DOHH2 (cell line): Measurements from ENCODE around the gene ARPC1B.

Source experiments
- H3F3A ChIP-seq: fragments of 200-600 bp; sonication (generic), shearing (Covaris generic); 2 replicates; pipeline ENCODE4 v1.6.0; 2016; ENCODE audit warnings: antibody characterized with exemption, mild to moderate bottlenecking; ENCODE audit not compliant: control insufficient read depth, insufficient read depth
- H3K27ac ChIP-seq: fragments of 200-600 bp; sonication (generic); 2 replicates; pipeline ENCODE4 v1.5.1; 2014; ENCODE audit warnings: low read depth, mild to moderate bottlenecking, low read length, moderate library complexity
- H3K27me3 ChIP-seq: fragments of 200-600 bp; sonication (generic); 2 replicates; pipeline ENCODE4 v1.6.1; 2014; ENCODE audit warnings: mild to moderate bottlenecking, low read length, mixed read lengths; ENCODE audit not compliant: control insufficient read depth
- H3K36me3 ChIP-seq: fragments of 200-600 bp; sonication (generic); 2 replicates; pipeline ENCODE4 v1.6.1; 2014; ENCODE audit warnings: mild to moderate bottlenecking, low read length, moderate library complexity, mixed read lengths; ENCODE audit not compliant: control insufficient read depth
- H3K4me1 ChIP-seq: fragments of 200-600 bp; sonication (generic); 2 replicates; pipeline ENCODE4 v1.6.1; 2014; ENCODE audit warnings: mild to moderate bottlenecking, low read length, mixed read lengths; ENCODE audit not compliant: control insufficient read depth
- H3K4me2 ChIP-seq: fragments of 200-600 bp; sonication (generic); 2 replicates; pipeline ENCODE4 v1.6.0; 2014; ENCODE audit warnings: mild to moderate bottlenecking, low read length, moderate library complexity
- H3K4me3 ChIP-seq: fragments of 200-600 bp; sonication (generic); 2 replicates; pipeline ENCODE4 v1.5.1; 2014; ENCODE audit warnings: mild to moderate bottlenecking, low read length, mixed read lengths
- H3K79me2 ChIP-seq: fragments of 200-600 bp; sonication (generic); 2 replicates; pipeline ENCODE4 v1.6.1; 2014; ENCODE audit warnings: mild to moderate bottlenecking, low read length, mixed read lengths; ENCODE audit not compliant: control insufficient read depth
- H3K9me2 ChIP-seq: fragments of 200-600 bp; sonication (generic); replicated peaks from 2 replicates; pipeline ENCODE4 v1.6.1; 2014; ENCODE audit warnings: mild to moderate bottlenecking, low read length, mixed read lengths; ENCODE audit not compliant: control insufficient read depth
- H3K9me3 ChIP-seq: fragments of 200-600 bp; sonication (generic); 2 replicates; pipeline ENCODE4 v1.6.1; 2014; ENCODE audit warnings: antibody characterized with exemption, low read length, mixed read lengths; ENCODE audit not compliant: control insufficient read depth, insufficient read depth
- H4K20me1 ChIP-seq: fragments of 200-600 bp; sonication (generic); 2 replicates; pipeline ENCODE4 v1.6.0; 2014; ENCODE audit warnings: low read depth, mild to moderate bottlenecking, antibody characterized with exemption, low read length, moderate library complexity; ENCODE audit not compliant: control insufficient read depth, insufficient read depth
- EZH2phosphoT487 ChIP-seq: fragments of 200-600 bp; sonication (generic); IDR thresholded peaks from 2 replicates; pipeline ENCODE4 v1.6.1; 2017; ENCODE audit warnings: borderline replicate concordance, mild to moderate bottlenecking, antibody characterized with exemption, low read length, moderate library complexity, mixed read lengths
- TF ChIP-seq, protein P1 (sequence below): fragments of 200-600 bp; sonication (generic); IDR thresholded peaks from one replicate; pipeline ENCODE4 v1.5.1; 2014; ENCODE audit warnings: antibody characterized with exemption, mild to moderate bottlenecking, low read depth, low read length; ENCODE audit not compliant: poor library complexity, severe bottlenecking

ARPC1B gene

GRCh38 chr7:99380823-99381663 is 6.5 kb downstream of the ARPC1B start:
- Histone ChIP-seq H3K4me3 (peak overlapping the region; percentile 74), H3K4me2 (peak overlapping the region; percentile 91), H3K27ac (peak overlapping the region; percentile 93)

DNA sequence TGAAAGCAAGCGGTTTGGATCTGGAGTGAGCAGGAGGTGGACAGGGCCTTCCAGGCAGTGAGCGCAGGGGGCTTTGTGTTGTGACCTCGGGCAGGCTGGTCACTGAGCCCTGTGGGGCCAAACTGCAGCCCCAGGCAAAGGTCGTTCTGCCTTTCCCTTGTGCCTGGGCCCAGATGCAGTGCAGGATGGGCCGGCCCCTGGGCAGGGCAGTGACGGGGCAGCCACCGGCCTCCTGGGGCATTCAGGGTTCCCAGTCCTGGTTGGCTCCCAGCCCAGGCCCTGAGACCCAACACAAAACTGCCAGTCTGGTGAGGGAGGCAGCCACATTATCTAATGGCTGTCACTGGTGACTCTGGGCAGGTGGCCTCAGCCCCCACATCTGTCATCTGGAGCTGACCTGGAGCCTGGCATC is 7.1 kb downstream of the ARPC1B start:
- no peaks in the 10 kb centered on the region for H3K27me3 ChIP-seq
- H3K9me2 ChIP-seq, result no peaks in the 10 kb centered on the region
- H3F3A ChIP-seq, result peaks cover 35% of the 10 kb centered on the region
- H3K4me2 ChIP-seq, result peak overlapping the region; percentile 91
- no peaks in the 10 kb centered on the region for H4K20me1 ChIP-seq
- H3K27ac ChIP-seq, result peak overlapping the region; percentile 93
- H3K4me1 ChIP-seq, result peaks cover 74% of the 10 kb centered on the region
- H3K9me3 ChIP-seq, result no peaks in the 10 kb centered on the region
- H3K4me3 ChIP-seq, result peak overlapping the region; percentile 74
- TF ChIP-seq, protein P1, sequence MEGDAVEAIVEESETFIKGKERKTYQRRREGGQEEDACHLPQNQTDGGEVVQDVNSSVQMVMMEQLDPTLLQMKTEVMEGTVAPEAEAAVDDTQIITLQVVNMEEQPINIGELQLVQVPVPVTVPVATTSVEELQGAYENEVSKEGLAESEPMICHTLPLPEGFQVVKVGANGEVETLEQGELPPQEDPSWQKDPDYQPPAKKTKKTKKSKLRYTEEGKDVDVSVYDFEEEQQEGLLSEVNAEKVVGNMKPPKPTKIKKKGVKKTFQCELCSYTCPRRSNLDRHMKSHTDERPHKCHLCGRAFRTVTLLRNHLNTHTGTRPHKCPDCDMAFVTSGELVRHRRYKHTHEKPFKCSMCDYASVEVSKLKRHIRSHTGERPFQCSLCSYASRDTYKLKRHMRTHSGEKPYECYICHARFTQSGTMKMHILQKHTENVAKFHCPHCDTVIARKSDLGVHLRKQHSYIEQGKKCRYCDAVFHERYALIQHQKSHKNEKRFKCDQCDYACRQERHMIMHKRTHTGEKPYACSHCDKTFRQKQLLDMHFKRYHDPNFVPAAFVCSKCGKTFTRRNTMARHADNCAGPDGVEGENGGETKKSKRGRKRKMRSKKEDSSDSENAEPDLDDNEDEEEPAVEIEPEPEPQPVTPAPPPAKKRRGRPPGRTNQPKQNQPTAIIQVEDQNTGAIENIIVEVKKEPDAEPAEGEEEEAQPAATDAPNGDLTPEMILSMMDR, result no peak
- no peak for TF ChIP-seq EZH2phosphoT487
- peaks cover 68% of the 10 kb centered on the region for H3K79me2 ChIP-seq
- peaks cover 64% of the 10 kb centered on the region for H3K36me3 ChIP-seq

More at GRCh38 chr7:99380823-99381663, 6.5 kb downstream of the ARPC1B start:
- Histone ChIP-seq H4K20me1 (0 out of 2 replicates have a peak, but pooled peaks cover 2% of the 10 kb centered on the region), H3F3A (peaks cover 39% of the 10 kb centered on the region), H3K36me3 (peaks cover 64% of the 10 kb centered on the region), H3K9me2 (no peaks in the 10 kb centered on the region), H3K79me2 (peaks cover 74% of the 10 kb centered on the region), H3K9me3 (no peaks in the 10 kb centered on the region), H3K4me1 (peaks cover 81% of the 10 kb centered on the region), H3K27me3 (no peaks in the 10 kb centered on the region)
- TF ChIP-seq EZH2phosphoT487, result no peak
- TF ChIP-seq, protein P1, result no peak

- no peak for TF ChIP-seq EZH2phosphoT487
- TF ChIP-seq, protein P1, result no peak
- Histone ChIP-seq H3F3A (peaks cover 24% of the 10 kb centered on the region), H4K20me1 (no peaks in the 10 kb centered on the region), H3K36me3 (peaks cover 66% of the 10 kb centered on the region), H3K4me1 (peaks cover 60% of the 10 kb centered on the region), H3K4me2 (no peak overlapping the region), H3K4me3 (no peak overlapping the region), H3K9me3 (no peaks in the 10 kb centered on the region), H3K9me2 (no peaks in the 10 kb centered on the region), H3K27me3 (no peaks in the 10 kb centered on the region), H3K27ac (no peak overlapping the region), H3K79me2 (peaks cover 53% of the 10 kb centered on the region)
Measured at GRCh38 chr7:99383203-99383602, 8.7 kb downstream of the ARPC1B start.
